ENCODE data around the gene CNPY4.

GRCh38 chr7:100111156-100111555, 8.3 kb upstream of the CNPY4 start:
- TF ChIP-seq, protein P1, sequence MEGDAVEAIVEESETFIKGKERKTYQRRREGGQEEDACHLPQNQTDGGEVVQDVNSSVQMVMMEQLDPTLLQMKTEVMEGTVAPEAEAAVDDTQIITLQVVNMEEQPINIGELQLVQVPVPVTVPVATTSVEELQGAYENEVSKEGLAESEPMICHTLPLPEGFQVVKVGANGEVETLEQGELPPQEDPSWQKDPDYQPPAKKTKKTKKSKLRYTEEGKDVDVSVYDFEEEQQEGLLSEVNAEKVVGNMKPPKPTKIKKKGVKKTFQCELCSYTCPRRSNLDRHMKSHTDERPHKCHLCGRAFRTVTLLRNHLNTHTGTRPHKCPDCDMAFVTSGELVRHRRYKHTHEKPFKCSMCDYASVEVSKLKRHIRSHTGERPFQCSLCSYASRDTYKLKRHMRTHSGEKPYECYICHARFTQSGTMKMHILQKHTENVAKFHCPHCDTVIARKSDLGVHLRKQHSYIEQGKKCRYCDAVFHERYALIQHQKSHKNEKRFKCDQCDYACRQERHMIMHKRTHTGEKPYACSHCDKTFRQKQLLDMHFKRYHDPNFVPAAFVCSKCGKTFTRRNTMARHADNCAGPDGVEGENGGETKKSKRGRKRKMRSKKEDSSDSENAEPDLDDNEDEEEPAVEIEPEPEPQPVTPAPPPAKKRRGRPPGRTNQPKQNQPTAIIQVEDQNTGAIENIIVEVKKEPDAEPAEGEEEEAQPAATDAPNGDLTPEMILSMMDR (IDR thresholded peaks at IDR 0.05; ENCODE audit: insufficient read depth, low read length): no peak
- TF ChIP-seq POLR2AphosphoS5 (IDR thresholded peaks at IDR 0.05; ENCODE audit: low read depth) (no peak), GABPA (IDR thresholded peaks at IDR 0.05; ENCODE audit: low read depth) (no peak), SPI1 (IDR thresholded peaks at IDR 0.05; ENCODE audit: borderline replicate concordance, low read depth) (no peak)
- TF ChIP-seq, protein P2, sequence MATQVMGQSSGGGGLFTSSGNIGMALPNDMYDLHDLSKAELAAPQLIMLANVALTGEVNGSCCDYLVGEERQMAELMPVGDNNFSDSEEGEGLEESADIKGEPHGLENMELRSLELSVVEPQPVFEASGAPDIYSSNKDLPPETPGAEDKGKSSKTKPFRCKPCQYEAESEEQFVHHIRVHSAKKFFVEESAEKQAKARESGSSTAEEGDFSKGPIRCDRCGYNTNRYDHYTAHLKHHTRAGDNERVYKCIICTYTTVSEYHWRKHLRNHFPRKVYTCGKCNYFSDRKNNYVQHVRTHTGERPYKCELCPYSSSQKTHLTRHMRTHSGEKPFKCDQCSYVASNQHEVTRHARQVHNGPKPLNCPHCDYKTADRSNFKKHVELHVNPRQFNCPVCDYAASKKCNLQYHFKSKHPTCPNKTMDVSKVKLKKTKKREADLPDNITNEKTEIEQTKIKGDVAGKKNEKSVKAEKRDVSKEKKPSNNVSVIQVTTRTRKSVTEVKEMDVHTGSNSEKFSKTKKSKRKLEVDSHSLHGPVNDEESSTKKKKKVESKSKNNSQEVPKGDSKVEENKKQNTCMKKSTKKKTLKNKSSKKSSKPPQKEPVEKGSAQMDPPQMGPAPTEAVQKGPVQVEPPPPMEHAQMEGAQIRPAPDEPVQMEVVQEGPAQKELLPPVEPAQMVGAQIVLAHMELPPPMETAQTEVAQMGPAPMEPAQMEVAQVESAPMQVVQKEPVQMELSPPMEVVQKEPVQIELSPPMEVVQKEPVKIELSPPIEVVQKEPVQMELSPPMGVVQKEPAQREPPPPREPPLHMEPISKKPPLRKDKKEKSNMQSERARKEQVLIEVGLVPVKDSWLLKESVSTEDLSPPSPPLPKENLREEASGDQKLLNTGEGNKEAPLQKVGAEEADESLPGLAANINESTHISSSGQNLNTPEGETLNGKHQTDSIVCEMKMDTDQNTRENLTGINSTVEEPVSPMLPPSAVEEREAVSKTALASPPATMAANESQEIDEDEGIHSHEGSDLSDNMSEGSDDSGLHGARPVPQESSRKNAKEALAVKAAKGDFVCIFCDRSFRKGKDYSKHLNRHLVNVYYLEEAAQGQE (IDR thresholded peaks at IDR 0.05; ENCODE audit: insufficient replicate concordance, low read depth): no peak
